Measurements from ENCODE around the gene RETSAT.
"Not testable (repeated sequence)": the region's sequence is repeated elsewhere in the genome, so short reads cannot be mapped to it uniquely, and the experiment has no call there.

RETSAT gene

DNA sequence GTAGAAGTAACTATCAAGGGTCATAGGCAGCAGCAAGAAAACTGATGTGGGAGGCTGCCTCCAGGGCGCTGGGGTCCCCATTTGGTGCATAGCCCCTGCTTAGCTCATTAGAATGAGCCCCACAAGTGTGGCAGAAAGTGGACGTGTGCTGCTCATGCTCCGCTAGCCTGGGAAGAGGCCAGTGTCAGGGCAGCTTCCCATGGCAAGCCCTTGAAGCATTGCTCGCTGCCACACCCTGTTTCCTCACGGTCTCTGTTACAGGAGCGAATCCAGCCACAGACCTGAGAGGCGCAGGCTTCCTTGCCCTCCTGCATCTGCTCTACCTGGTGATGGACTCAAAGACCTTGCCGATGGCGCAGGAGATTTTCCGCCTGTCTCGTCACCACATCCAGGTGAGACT lies 22.8 kb upstream of the RETSAT start:
- DNase-seq: no peak

DNA sequence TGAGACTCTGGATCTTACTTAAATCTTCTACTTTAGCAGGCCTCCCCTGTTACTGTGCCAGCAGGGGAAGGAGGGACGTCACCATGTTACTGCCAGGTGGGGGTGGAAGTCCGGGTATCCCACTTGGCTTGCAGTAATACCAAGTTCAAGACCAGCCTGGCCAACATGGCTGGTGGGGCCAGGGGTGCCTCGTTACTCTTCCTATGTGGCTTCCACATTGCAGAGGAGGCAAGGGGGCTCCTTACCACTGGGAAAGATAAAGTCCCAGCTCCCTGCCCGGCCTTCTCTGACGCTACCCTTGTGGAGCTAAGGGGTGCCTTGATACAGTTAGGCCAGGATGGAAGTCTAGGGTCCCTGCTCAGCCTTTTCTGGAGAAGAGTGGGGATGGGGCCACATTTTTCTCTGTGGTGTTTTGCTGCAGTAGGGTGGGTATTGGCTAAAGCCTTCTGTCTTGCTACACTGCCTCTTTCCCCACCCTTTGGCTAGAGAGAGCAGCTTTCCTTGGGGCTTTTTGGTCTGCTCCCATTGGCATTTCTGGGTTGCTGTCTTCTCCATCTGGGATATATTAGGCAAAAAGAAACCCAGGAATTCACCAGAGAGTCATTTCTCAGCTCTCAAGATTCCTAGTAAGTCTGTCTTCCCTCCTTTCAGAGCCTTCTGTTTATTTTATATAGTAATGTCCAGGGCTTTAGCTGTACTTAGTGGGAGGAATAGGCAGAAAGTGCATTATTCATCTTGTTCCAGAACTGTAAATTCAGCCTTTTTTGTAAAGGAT lies 22.1 kb upstream of the RETSAT start:
- DNase-seq: no peak

DNA sequence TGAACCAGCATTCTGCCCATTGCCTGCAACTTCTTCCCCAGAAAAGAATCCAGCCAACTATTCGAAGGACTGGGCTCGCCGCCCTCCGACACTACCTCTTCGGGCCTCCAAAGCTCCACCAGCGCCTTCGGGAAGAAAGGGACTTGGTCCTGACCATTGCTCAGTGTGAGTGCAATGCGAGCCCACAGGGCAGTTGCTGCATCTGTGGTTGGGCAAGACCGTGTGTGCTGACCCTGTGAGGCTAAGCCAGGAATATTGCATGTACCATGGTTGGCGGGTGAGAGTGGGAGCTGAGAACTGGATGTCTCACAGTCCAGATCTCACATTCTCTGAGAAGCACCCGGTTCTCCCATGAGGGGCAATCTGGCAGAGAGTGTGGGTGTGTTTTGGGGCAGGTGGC lies 16.7 kb upstream of the RETSAT start:
- DNase-seq: no peak

DNA sequence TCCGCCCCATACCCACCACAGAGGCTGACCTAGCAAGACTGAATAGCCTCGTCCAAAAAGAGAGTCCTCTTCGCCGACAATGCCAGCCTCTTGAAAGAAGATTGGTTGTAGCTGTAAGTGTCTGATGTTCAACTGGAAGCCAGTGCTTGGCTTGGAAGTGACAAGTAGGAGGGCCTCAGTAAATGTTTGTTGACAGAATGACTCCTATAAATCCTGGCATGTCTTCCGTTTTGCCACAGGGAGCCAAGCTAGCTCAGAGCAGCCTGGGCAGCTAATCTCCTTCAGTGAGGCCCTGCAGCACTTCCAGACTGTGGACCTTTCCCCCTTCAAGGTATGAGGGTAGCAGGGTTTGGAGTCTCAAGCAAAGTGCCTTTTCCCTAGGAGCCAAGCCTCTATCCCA lies 15.2 kb upstream of the RETSAT start:
- DNase-seq: no peak

DNA sequence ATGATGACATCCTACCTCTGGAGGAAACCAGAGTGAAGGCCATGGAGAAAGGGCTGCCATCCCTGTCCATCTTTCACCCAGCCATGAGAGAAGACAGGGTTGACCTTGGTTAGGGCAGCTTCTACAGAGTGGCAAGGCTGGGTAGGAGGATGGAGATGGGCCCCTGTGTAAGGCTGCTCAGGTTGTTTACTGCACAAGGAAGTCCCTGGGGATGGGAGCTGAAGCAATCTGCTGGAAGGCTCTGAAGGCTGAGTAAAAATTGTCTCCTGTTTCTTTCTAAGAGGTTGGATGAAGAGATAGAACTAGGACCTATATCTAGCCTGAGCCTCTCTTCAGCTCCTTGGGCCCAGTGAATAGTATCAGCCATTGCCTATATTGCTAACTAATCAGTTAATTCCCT lies 14.6 kb upstream of the RETSAT start:
- no peak for DNase-seq

DNA sequence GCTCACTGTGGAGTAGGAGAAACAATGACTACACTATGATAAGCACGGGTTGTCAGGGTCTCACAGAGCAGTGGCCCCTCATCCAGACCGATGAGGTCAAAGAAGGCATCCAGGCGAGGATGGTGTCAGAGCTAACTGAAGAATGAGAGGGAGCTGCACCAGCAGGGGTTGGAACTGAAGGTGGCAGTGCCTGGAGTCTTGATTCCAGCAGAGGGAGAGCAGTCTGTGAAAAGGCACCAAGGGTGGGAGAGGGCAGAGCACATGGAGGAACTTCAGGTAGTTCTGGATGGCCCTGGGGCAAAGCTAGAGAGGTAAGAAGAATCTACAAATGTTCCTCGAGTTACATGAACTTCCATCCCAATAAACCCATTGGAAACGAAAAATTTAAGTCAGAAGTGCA lies 12.9 kb upstream of the RETSAT start:
- no peak for DNase-seq

DNA sequence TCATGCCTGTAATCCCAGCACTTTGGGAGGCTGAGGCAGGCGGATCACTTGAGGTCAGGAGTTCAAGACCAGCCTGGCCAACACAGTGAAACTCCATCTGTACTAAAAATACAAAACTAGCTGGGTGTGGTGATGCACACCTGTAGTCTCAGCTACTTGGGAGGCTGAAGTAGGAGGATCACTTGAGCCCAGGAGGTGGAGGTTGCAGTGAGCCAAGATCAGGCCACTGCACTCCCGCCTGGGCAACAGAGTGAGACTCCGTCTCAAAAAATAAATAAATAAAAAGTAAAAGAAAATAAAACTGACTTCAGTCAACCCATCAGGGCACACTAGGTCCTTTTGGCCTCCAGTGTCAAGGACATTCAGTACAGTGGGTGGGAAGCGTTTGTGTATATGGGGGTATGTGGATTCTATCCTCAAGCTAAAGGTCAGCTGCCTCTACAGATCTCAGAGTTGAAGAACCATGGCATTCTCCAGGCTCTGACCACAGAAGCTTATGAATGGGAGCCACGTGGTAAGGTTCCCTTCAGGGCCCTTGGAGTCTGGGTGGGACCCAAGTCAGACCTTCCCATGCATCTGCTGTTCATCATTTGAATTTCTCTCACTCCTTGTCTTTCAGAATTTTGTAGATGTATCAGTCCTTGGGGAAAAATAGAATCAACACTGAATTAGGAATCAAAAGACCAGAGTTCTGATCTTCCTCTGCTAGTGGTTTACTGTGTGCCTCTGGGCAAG lies 8.5 kb upstream of the RETSAT start:
- not testable (repeated sequence) for DNase-seq

DNA sequence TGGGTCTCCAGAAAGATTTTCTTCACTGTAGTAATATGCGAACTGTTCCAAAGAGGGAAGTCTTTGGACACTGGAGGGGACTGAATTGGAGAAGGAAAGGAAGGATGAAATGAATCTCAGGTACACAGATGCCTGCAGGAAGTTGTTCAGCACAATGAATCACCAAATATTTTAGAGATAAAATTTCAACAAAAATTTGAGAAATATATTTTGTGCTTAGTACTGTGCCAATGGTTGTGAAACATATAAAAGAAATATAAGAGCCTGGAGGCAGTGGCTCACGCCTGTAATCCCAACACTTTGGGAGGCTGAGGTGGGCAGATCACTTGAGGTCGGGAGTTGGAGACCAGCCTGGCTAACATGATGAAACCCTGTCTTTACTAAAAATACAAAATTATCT lies 3.4 kb upstream of the RETSAT start:
- DNase-seq: no peak

DNA sequence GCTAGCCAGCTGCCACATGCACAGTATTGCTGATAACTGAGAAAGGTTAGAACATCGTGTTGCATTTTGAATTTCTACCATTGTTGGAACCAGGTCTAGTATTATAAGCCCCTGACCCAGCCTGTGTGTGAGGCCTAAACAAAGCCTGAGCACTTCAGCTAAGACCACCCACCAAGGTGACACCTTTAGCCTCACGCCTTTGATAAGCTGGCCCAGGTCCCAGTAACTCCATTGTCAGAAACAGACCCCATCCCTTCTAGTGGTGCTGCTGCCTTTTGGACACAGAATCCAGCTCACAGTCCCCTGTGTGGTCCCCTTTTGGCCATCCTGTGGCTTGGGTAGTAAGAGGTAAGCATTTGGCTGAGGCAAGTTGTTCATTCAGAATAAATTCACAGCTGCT lies 1.9 kb upstream of the RETSAT start:
- DNase-seq: no peak

DNA sequence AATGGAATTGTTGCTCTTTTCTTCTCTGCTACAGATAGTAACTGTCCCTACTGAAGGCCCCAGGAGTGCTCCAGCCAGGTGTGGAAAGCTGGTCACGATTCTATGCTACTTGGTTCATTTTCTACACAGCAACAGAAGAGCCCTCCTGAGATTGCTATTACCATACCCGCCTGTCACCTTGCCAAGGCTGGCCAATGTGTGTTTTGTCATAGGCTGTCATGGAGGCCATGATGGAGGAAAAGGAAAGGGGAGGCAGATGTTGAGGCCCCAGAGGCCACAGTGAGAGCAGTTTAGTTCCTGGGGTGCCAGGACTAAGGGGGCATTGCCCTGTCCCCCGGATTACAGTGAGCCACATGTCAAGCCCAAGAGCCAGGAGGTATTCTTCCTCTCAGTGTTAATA lies 1.2 kb upstream of the RETSAT start:
- DNase-seq: no peak

DNA sequence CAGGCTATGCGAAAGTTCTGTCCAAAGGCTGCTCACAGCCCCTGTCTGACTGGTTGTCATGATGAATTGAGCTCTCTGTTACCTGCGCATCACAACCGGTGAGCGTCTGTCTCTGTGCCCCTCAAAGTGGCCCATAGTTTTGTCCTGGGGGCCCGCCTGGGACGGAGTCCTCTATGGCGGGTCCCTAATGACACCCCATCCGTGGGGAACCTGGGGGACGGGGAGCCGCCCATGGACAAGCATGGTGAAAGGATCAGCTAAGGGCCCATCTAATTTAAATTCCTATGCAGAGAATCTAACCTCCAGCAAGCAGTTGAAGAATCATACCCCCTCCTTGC lies 714 bp upstream of the RETSAT start:
- DNase-seq: no peak

DNA sequence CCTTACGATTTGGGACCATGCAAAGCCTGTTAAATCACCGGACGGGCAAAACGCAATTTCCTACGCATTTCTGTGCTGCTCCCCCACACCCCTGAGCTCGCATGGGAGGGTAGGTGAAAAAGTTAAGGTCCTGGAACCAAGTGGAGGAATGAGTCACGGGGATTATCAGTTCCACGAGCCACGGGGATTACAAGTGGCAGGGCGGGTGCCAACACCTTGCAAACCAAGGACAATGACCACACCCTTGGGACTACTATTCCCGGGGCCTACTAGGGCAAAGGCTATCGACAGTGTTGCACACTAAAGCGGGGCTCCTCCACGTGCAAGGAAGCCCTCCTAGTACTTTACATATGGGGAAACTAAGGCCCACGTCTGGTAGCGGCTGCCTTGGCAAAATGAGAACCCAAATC lies 447 bp downstream of the RETSAT start:
- DNase-seq: peak; percentile 18

DNA sequence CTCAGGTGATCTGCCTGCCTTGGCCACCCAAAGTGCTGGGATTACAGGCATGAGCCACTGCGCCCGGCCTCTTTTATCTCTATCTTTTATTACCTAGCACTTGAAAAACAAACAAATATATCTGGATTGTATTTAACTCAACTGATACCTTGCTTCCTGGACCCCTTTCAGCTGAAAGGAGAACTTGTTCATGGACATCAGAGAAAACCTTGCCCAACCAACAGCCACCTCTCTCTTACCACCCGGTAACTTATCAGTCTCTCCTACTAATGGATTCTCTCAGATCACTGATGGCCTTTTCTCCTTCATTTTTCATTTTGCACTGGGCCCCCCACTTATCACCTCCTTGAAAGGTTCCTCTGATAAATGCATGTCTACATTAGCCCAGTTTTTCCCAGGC lies 6.7 kb downstream of the RETSAT start:
- DNase-seq: no peak

DNA sequence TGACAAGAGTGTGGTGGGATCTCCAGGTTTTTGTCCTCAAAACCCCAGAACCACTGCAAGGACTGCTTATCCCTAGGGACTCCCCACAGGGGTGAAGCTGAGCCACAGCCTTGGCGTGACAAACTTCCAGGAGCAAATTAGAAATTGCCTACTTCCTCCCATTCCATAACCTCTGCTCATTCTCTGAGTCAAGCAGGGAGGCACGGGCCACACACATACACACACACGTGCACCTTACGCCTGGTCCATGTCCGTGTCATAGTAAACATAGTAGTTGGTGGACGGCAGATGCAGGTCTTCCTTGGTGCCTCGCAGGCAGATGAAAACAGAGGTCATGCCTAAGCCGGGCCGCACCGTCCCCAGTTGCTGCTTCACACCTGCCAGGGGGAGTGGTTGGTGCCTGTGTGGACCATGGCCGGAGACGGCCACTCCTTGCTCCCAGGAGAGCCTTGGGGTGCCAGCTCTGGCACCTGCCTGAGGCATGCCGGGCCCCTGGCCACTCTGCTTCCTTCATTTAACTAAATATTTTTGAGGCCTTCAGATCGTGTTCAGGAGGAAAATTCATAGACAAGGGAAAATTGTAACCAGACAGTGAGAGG lies 9.9 kb downstream of the RETSAT start:
- DNase-seq: no peak

DNA sequence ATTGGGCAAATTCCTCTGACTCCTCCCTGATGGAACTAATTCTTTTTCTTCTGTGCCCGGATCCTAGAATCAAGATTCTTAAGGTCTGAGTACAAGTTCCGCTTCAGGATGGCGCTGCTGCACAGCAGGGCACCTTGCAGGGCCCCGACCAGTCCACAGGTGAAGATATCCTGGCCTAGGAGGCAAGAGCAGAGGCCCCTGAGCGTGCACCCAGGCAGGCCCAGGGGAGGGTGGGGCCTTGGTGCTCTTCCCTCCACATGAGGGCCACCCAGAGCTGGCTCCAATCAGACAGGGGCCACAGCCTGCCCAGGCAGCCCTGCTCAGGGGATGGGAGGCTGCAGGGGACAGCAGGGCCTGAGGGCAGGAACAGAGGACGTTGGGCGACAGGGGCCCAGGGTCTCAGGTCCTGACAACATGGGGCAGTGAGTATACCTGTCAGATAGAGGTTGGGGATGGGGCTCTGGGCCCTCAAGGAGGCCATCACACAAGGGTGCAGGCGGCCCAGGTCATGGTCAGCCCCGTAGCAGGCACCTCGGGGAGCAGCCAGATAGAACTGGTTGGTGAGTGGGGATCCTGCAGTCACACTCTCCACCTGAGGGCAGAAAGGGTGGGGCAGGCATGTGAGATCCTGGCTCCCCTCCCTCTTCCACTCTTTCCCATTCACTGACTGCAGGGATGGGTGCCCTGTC lies 11.0 kb downstream of the RETSAT start:
- not testable (repeated sequence) for DNase-seq

DNA sequence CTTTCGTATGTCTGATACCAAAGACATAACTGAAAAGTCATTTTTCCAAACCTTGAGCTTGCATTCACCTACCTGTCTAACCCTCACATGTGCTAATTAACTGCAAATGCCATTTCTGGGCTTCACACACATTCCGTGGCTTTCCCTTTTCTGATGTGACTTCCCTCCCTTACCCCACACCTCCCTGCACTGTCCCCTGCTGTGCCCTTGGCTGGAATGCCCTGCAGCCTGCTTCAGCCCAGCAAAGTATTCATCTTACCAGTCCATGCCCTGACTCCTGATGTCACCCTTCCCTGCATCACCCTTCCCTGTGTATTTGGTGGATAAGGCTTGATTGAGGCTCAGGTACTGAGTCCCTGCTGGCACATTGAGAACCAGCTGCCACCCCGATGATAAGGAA lies 12.2 kb downstream of the RETSAT start:
- DNase-seq: no peak

DNA sequence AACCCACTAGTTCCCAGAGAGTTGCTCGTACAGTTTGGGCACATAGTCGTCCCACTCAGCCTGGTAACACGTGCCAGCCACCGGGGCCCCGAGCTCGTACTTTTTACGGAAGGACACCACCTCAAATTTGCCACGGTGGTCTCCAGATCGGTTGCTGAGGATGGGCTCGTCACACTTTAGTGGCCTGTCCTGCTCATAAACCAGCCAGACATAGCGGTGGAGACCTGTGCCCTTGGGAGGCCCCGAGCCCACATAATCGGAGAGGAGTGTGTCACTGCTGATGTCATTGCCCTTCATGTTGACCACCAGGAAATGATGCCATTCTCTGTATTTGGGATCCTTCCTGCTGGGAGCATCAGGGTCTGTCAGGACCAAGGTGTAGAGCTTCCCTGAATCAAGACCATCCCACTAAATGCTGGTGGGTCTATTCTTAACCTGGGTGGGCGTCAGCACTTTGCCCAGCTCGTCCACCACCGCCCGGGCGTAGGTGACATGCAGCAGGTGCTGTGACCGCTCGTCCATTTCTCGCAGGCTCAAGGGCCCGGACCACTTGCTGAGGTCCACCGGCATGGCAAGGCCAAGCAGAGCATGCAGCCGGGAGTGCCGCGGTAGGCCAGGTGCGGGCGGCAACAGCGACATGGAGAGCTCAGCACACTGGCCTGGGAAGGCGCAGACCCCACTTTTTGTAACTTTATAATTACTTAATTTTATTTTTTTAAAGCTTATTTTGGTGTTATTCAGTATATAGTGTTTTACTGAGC lies 12.9 kb downstream of the RETSAT start:
- DNase-seq: no peak

DNA sequence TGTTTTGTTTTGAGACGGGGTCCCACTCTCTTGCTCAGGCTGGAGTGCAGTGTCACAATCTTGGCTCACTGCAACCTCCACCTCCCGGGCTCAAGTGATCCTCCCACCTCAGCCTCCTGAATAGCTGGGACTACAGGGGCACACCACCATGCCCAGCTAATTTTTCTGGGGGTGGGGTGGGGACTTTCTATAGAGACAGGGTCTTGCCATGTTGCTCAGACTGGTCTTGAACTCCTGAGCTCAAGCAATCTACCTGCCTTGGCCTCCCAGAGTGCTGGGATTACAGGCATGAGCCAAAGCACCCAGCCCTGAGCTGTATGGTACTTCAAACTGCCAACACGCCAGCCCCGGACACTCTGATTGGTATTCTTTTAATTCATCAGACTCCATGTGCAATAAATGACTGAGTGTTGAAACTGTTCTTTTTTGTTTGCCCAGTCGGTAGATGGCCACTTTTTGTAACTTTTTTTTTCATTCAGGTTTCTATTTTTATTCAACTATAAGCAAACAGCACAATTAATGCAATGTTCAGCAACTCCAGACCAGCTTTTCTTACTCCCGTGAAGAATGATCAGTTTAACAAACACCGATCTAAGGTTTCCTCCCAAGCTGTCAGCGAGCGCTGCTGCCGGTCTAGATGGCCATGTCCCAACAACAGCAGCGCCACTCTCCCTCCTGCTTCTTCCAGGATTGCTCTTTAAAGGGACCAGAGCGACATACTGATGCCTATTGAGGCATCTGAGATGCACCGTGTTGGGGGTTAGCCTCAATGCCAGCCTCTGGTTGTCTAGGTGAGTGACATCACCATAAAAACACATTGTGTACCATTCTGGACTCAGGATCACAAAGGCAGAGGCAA lies 14.1 kb downstream of the RETSAT start:
- no peak for DNase-seq

DNA sequence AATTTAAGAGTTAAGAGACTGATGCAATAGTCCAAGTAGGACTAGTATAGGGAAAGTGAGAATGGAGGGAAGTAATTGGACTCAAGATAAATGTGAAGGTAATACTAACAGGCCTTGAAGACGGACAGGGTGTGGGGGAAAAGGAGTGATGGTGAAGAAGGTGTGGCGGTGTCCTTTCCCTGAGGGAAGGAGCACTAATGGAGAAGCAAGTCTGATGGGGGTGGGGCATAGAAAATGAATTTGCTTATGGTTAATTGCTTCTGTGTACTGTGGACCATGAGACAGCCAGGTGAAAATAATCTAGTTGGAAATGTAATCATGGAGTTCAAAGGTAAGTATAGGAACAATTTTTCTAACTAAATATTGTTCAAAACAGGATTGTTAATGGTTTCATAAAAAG lies 19.4 kb downstream of the RETSAT start:
- no peak for DNase-seq

DNA sequence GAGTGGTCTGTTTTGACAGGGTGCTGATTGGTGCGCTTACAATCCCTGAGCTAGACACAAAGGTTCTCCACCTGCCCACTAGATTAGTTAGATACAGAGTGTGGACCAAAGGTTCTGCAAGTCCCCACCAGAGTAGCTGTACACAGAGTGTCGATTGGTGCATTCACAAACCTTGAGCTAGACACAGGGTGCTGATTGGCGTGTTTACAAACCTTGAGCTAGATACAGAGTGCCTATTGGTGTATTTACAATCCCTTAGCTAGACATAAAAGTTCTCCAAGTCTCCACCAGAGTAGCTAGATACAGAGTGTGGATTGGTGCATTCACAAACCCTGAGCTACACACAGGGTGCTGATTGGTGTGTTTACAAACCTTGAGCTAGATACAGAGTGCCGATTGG lies 20.5 kb downstream of the RETSAT start:
- DNase-seq: not testable (repeated sequence)

DNA sequence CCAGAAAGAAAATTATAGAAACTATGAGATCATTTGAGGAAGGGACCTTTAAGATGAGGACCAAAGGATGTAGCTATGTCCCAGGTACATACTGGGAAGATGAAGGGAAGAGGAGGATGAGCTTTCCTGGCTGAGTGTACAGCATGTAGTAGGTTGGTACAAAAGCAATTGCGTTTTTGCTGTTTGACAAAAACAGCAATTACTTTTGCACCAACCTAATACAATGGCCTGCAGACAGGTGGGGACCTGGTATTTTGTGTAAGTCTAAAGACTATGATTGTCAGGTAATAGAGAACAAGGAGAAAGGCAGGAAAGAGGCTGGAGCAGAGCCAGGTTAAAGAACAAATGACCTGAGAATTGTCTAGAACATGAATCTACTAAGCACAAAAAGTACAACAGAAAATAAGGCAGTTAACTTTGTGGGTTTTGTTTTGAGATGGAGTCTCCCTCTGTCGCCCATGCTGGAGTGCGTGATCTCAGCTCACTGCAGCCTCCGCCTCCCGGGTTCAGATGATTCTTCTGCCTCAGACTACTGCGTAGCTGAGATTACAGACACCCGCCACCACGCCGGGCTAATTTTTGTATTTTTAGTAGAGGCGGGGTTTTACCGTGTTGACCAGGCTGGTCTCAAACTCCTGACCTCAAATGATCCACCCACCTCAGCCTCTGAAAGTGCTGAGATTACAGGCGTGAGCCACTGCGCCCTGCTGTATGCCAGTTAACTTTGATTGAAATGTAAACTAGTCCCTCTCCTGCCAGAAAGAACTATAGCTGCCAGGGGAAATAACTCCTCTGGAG lies 23.3 kb downstream of the RETSAT start:
- no peak for DNase-seq
